Skeletal muscle satellite cell (primary cell): ENCODE data around the gene MAD1L1.
A peak's percentile ranks its signal among the peaks of the same experiment; 100 is the strongest.

Experiments used
- H3K27me3 ChIP-seq: 2 replicates; pipeline ENCODE4 v1.7.0; 2013; ENCODE audit warnings: low read length; ENCODE audit not compliant: control insufficient read depth, insufficient read depth
- H3K36me3 ChIP-seq: 2 replicates; pipeline ENCODE4 v1.7.0; 2013; ENCODE audit warnings: mild to moderate bottlenecking, control low read depth, low read length; ENCODE audit not compliant: insufficient read depth
- H3K4me1 ChIP-seq: 2 replicates; pipeline ENCODE4 v1.7.0; 2013; ENCODE audit warnings: low read length; ENCODE audit not compliant: control insufficient read depth, insufficient read depth
- H3K4me2 ChIP-seq: 2 replicates; pipeline ENCODE4 v1.7.0; 2013; ENCODE audit warnings: mild to moderate bottlenecking, low read length
- H3K4me3 ChIP-seq: 2 replicates; pipeline ENCODE4 v1.7.0; 2013; ENCODE audit warnings: low read length
- H3K9ac ChIP-seq: 2 replicates; pipeline ENCODE4 v1.7.0; 2013; ENCODE audit warnings: mild to moderate bottlenecking, low read depth, low read length, moderate library complexity
- H3K9me3 ChIP-seq: replicated peaks from 2 replicates; pipeline ENCODE4 v1.7.0; 2013; ENCODE audit warnings: mild to moderate bottlenecking, control low read depth, low read length

The MAD1L1 gene

GRCh38 chr7:1917221-1918062, 315.3 kb downstream of the MAD1L1 start:
- Histone ChIP-seq H3K9me3 (no peaks in the 10 kb centered on the region), H3K4me2 (peak overlapping the region; percentile 7), H3K9ac (no peak overlapping the region), H3K36me3 (no peaks in the 10 kb centered on the region), H3K4me1 (peaks cover 19% of the 10 kb centered on the region), H3K27me3 (no peaks in the 10 kb centered on the region), H3K4me3 (no peak overlapping the region)

GRCh38 chr7:1916601-1916970, 316.2 kb downstream of the MAD1L1 start:
- Histone ChIP-seq H3K4me1 (peaks cover 23% of the 10 kb centered on the region), H3K9me3 (no peaks in the 10 kb centered on the region), H3K9ac (no peak overlapping the region), H3K36me3 (no peaks in the 10 kb centered on the region), H3K27me3 (no peaks in the 10 kb centered on the region), H3K4me2 (no peak overlapping the region), H3K4me3 (no peak overlapping the region)

DNA sequence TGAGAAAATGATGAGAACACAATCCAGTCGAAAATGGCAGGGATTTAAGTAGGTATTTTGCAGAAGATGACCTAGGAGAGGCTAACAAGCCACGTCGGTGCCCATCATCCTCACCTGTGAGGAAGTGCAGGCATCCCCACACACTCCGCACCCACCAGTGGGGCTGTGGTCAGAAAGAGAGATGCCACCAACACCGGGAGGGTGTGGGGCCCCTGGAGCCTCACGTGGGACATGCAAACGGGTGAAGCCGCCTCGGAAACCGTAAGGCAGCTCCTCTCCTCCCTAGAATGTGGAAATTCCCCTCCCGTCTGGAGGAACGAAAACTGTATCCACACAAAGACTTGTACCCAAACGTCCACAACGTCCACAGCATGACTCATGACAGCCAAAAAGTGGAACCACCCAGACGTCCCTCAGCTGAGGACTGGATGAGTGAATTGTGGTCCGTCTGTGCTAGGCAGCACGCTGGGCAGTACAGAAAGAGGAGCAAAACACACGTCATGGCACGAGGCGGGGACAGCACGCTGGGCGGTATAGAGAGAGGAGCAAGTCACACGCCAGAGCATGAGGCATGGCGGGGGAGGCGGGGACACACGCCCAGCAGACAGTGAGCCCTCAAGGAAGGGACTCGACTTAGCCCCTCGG, 316.7 kb downstream of the MAD1L1 start:
- Histone ChIP-seq H3K9ac (no peak overlapping the region), H3K4me3 (no peak overlapping the region), H3K27me3 (no peaks in the 10 kb centered on the region), H3K4me2 (no peak overlapping the region), H3K4me1 (peaks cover 23% of the 10 kb centered on the region), H3K9me3 (no peaks in the 10 kb centered on the region), H3K36me3 (no peaks in the 10 kb centered on the region)

DNA sequence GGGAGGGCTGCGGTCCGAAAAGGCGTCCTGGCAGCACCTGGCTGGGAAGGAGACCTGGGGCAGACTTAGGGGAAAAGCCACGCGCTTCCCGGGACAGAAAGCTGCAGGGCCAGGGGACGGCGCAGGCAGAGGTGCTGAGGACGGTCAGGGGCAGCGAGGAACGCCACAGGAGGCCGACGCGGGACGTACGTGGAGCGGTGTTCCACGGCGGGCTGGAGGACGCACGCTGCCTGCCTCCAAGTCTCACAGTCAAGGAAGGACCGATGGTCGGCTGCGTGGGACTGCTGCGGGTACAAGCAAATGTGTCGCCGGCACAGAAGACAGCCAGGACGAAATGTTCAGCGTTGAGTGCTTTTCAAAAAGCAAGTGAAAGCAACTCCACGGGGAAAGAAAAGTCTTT, 317.4 kb downstream of the MAD1L1 start:
- peaks cover 23% of the 10 kb centered on the region for H3K4me1 ChIP-seq
- H3K4me2 ChIP-seq, result no peak overlapping the region
- no peaks in the 10 kb centered on the region for H3K36me3 ChIP-seq
- H3K27me3 ChIP-seq, result no peaks in the 10 kb centered on the region
- no peak overlapping the region for H3K4me3 ChIP-seq
- H3K9ac ChIP-seq, result no peak overlapping the region
- H3K9me3 ChIP-seq, result no peaks in the 10 kb centered on the region

- Histone ChIP-seq H3K4me3 (no peak overlapping the region), H3K9me3 (no peaks in the 10 kb centered on the region), H3K4me1 (peaks cover 23% of the 10 kb centered on the region), H3K27me3 (no peaks in the 10 kb centered on the region), H3K36me3 (no peaks in the 10 kb centered on the region), H3K9ac (no peak overlapping the region), H3K4me2 (no peak overlapping the region)
These were observed 318.0 kb downstream of the MAD1L1 start for GRCh38 chr7:1914743-1915142.

- no peaks in the 10 kb centered on the region for H3K9me3 ChIP-seq
- no peak overlapping the region for H3K4me2 ChIP-seq
- H3K36me3 ChIP-seq, result no peaks in the 10 kb centered on the region
- peaks cover 23% of the 10 kb centered on the region for H3K4me1 ChIP-seq
- H3K4me3 ChIP-seq, result no peak overlapping the region
- H3K27me3 ChIP-seq, result no peaks in the 10 kb centered on the region
- no peak overlapping the region for H3K9ac ChIP-seq
These were observed 318.4 kb downstream of the MAD1L1 start for GRCh38 chr7:1914321-1914720.

GRCh38 chr7:1913466-1914282, 319.1 kb downstream of the MAD1L1 start:
- H3K4me3 ChIP-seq, result no peak overlapping the region
- no peaks in the 10 kb centered on the region for H3K9me3 ChIP-seq
- H3K4me2 ChIP-seq, result no peak overlapping the region
- H3K9ac ChIP-seq, result no peak overlapping the region
- H3K36me3 ChIP-seq, result no peaks in the 10 kb centered on the region
- H3K4me1 ChIP-seq, result peaks cover 23% of the 10 kb centered on the region
- H3K27me3 ChIP-seq, result no peaks in the 10 kb centered on the region

DNA sequence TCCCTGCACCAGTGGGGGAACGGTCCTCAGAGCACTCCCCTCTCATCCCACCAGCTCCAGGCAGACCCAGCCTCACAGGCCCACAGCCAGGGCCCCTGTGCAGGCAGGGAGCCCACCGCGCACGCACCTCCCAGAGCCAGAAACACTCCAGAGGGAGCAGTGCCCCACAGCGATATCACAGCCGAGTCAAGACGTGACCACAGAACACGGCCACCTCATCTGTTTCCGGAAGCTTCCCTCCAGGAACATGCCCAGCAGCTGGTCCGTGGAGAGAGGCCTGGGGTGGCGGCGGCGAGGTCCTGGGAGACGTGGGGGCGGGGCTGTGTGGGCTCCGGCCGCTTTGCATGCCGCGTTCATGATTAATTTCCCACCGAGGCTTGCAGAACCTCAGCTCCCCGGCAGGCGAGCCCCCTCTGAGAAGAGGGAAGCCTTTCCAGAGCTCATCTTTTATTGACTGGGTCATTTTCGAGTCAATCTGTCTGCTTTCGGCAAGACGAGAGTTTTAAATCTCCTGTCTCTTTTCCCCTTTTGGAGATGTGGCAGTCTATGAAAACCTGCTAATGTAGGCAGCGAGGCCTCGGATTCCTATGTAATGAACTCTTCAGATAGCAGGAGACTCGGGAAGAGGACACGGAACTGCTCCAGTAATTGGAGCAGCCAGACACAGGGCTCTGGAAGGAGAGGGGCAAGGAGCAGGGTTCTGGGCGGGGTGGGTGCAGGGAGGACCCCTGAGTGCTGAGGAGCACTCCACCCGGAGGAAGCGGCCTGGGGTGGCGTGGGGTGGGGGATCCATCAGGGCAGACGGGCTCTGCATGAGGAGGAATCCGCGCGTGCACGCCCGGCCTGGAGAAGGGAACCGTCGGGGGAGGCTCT, 319.9 kb downstream of the MAD1L1 start:
- H3K36me3 ChIP-seq, result no peaks in the 10 kb centered on the region
- peaks cover 23% of the 10 kb centered on the region for H3K4me1 ChIP-seq
- peak overlapping the region; percentile 78 for H3K4me2 ChIP-seq
- no peaks in the 10 kb centered on the region for H3K27me3 ChIP-seq
- no peaks in the 10 kb centered on the region for H3K9me3 ChIP-seq
- H3K4me3 ChIP-seq, result peak overlapping the region; percentile 41
- H3K9ac ChIP-seq, result peak overlapping the region; percentile 60

GRCh38 chr7:1911571-1911970, 321.2 kb downstream of the MAD1L1 start:
- Histone ChIP-seq H3K36me3 (no peaks in the 10 kb centered on the region), H3K4me1 (peaks cover 17% of the 10 kb centered on the region), H3K4me3 (no peak overlapping the region), H3K9me3 (no peaks in the 10 kb centered on the region), H3K4me2 (no peak overlapping the region), H3K27me3 (no peaks in the 10 kb centered on the region), H3K9ac (no peak overlapping the region)

GRCh38 chr7:1910827-1911226, 321.9 kb downstream of the MAD1L1 start:
- H3K27me3 ChIP-seq, result no peaks in the 10 kb centered on the region
- H3K4me1 ChIP-seq, result peaks cover 17% of the 10 kb centered on the region
- H3K4me3 ChIP-seq, result no peak overlapping the region
- H3K9ac ChIP-seq, result no peak overlapping the region
- H3K36me3 ChIP-seq, result no peaks in the 10 kb centered on the region
- no peak overlapping the region for H3K4me2 ChIP-seq
- no peaks in the 10 kb centered on the region for H3K9me3 ChIP-seq
